UCSD-AML1 (cell line): ENCODE measurements around the gene ERP27.

Experiments
- DNase-seq: peaks from one replicate; lab custom pipeline; 2025; ENCODE audit not compliant: unreplicated experiment; lab: John Stamatoyannopoulos, UW

The ERP27 gene

DNA sequence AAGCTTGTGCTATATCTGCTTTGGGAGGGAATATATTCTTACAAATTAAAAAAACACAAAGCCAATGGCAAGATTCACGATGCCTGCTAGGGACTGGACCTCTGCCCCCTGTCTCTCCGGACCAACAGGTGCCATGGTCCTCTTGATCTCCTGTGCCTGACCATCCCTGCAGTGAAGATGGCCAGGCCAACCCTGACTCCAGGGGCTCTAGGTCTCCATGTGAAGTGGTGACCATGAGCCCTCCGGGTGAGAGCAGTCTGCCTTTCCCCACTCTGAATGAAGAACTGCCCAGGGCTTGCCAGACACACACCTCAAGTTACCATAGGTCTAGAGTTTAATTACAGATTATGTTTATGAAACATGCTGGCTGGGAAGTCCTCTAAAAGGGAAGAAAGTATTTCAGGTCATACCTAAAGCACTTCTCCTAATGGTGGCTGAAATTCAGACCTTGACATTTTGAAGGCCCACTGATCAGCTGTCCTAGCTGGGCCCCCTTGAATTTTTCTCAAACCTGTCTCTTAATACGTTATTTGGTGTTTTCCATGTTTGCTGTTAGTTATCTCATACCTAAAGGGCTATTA is 21.7 kb upstream of the ERP27 start:
- no peak for DNase-seq

DNA sequence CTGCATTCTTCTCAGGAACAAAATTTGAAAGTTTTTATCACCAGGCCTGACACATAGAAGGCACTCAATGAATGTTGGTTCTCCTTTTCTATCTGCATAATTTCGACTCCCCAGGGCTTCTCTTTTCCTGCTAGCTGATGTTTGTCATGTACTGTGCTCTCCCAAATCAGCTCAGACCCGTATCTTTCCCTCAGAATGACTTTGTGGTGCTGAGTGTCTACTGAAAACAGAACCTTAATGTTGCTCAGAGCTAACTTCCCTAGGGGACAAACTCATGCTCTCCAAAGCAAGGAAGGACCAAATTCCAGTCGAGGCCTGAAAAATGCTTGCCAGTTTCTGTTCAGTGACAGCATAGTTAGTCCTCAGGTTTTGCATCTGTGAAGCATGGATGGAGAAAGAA is 21.1 kb upstream of the ERP27 start:
- no peak for DNase-seq

DNA sequence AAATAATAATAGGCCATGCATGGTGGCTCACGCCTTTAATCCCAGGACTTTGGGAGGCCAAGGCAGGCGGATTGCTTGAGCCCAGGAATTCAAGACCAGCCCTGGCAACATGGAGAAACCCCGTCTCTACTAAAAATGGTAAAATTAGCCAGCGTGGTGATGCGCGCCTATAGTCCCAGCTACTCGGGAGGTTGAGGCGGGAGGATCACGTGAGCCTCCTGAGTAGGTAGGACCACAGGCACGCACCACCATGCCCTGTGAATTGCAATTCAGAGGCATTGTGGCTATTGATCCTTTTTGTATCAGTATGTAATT is 20.7 kb upstream of the ERP27 start:
- no peak for DNase-seq

DNA sequence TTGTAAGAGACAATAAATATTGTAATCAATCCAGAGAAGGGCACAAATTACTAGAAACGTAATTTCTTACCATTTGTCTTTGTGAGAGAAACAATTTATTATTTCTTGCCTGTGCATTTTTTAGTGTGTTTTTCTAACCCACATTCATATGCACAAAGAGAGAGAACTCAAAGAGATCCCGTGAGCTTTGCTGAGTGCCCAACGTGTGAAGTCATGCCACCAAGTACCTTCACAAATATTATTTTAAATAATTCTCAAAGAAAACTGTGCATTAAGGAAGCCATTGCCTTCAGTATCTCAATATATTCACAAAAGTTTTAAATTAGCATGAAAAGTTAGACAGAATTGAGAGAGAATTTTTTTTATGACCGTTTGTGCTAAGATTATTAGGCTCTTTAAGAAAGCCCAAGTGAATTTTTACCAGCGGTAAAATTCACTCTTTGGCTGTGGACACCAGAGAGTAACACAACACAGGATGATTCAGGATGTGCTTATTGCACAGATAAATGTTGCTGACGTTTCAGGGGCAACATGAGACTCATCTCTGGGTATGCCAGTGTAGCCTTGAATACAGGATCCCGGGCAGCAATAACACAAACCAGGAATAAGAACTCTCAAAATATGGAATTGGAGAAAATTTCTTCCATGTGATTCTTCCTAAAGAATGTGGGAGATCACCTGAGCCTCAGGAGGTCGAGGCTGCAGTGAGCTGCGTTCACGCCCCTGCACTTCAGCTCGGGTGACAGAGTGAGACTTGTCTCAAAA is 20.2 kb upstream of the ERP27 start:
- DNase-seq = no peak

DNA sequence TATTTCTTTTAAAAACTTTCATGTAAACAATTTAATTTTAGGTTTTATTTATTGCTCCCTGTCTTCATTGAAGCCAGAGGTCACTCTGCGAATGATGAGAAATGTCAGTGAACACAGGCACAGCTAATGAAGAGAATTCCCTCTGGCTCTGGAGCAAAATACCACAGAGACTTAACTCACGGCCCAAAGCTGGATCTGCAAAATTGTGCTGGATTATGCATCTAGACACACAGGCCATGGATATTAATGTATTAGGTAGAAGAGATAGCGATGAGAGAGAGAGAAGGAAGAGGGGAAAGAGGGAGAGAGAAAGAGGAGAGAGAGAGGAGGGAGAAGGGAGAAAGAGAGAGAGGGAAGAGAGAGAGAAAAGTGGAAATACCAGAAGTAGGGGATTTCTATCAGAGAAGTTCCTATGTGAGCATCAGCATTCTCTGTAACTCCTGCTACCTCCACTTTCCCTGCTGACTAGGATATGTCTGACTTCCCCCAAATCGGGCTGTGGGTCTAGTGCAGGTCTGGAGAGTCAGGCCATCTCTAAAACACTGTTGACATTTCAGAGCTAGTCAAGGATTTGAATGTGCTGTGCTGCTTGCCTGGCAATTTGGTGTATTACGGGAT is 19.3 kb upstream of the ERP27 start:
- no peak for DNase-seq

DNA sequence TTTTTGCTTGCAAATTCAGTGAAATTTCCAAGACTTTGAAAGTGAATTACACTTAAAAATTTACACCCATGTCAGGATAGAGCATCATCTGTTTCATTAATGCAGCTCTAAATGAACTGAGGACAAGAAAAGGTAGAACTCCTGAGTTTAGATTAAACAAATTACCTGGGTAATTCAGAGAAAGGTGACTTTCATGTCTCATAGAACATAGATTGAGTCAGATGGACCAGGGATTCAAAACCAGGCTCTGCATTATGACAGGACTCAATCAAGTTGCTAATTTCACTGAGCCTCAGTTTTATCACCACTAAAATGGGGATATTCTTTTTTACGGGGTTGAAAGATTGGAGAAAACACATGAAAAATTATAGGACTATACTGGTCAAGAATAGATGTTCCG is 18.6 kb upstream of the ERP27 start:
- no peak for DNase-seq

DNA sequence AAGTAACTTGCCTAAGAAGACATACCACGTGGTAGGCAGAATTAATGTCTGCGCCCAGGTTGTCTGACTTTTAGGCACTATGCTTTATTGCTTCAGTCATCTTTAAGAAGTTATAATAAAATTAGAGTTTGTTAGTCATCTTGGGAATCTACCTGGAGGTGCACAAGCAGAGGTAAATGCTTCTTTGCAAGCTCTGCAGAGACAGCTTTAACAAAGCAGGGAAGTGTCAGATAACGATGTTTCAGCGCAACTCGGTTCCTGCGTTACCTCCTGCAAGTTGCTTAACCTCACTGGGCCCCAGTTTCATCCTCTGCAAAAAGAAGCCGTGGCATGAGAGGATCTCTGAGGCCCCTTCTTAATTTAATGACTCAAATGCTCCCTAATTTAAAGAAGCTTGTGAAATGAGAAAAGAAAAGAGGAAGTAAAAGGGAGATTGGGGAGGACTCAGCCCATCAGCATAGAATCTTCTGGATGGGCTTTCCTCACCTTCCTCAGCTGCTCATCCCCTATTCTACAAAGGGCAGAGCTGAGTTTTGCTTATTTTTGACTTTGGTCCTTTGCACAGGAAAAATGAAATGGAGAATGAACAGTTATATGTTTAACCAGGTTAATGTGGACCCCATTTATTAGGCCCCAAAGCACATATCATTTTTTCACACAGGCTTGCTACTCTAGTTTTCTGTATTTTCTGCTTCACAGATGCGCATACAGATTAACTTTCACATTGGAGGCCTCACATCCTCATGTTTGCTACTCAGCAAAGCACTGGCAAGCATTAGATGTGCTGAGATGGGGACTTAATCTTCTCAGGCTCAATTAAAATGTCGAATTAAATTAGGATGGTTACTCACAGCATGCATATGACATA is 17.9 kb upstream of the ERP27 start:
- DNase-seq = no peak

DNA sequence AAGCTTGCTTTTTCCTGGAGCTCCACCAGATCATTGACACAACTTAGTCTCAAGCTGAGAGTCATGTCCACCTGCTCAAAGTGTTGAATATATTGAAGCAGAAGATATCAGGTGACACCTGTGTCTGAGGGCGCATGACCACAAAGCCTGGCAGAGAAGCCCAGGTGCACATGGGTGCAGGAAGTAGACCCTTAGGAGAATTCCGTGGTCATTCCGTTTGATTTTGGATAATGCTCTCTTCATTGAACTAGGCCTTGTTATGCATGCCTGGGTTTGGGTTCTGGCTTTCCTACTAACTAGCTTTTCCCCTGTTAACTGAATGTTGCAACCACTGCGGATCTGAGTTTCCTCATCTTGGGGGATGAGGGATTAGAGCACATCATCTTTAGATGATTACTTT is 15.9 kb upstream of the ERP27 start:
- DNase-seq = no peak

DNA sequence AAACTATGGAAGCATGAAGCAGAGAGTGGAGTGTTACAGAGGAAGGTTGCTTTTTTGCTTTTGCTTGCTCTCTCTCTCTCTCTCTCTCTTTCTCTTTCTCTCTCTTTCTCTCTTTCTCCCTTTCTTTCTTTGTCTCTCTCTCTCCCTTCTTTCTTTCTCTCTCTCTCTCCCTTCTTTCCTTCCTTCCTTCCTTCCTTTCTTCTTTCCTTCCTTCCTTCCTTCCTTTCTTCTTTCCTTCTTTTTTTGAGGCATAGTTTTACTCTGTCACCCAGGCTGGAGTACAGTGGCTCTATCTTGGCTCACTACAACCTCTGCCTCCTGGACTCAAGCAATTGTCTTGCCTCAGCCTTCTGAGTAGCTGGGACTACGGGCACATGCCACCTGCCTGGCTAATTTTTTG is 15.4 kb upstream of the ERP27 start:
- DNase-seq = no peak

DNA sequence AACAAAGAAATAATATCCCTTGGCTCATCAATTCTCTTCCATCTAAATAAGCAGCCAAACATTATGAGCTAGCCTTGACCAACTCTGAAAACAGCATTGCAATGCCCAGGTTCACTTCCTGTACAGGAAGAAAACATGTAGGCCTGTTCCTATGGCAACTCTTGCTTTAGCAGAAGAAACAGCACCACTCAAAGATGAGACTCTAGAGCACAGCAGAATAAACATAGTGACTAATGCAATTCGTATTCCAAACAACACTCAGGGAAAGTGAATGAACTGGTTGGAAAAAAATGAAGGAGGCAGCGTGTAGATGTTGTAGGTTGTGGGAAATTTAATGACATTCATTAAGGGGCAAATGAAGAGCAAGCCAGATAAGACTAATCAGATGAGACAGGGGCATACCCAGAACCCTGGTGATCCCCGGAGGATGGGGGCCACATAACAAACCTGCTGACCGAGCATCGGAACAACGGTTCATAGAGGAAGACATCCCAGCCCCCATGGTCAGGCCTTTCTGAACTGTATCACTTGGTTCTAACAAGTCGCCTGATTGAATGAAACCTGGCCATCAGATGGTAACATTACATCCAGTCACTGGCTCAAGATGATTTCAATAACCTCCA is 14.1 kb upstream of the ERP27 start:
- DNase-seq = no peak

DNA sequence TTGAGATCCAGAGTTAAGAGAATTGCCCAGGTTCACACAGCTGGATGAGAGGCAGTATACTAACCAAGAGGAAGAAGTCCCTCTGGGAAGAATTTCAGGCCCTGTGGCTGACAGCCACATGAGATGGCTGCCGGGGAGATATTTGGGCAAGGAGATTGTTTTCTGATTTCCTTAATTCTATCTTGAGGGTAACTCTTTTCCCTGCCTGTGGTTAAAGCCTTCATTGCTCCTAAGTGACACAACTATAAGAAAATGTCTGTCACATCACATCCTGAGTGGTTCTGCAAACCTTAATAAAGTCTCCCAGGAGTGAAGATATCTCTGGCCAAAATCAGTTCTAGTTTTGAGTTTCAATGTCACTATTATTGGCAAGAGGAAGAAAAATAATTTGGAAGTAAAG is 13.5 kb upstream of the ERP27 start:
- no peak for DNase-seq

DNA sequence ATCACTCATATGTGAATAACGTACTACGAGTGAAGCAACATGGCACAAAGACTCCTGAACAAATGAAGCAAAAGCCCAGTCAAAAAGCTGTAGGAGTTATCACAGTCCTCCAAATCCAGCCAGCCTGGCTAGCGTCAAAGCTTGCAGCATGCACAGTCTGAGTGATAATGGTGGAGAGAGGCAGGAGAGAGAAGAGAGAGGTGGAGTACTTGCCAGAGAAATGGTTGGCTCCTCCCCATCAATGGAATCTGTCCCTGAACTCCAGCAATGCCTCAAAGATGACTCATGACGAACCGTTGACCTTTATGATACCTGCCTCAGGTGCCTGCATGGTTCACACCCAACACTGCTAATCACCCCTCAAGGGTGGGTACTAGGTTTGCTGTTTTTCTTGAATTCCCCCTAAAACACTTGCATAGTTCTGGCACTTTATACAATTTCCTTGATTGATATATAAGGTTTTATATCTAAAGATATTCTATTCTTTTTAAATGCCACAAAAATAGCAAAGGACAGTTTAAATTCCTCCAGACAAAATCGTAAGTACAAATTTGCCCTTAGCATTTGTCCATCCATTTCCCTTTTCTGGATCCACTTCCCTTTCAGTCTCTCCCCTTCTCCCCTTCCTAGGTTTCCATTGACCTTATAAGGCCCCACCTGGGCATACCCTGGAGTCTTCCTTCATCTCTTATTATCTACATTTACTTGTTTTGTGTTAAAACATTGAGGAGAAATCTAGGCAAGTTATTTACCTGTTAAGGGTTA is 12.8 kb upstream of the ERP27 start:
- no peak for DNase-seq

DNA sequence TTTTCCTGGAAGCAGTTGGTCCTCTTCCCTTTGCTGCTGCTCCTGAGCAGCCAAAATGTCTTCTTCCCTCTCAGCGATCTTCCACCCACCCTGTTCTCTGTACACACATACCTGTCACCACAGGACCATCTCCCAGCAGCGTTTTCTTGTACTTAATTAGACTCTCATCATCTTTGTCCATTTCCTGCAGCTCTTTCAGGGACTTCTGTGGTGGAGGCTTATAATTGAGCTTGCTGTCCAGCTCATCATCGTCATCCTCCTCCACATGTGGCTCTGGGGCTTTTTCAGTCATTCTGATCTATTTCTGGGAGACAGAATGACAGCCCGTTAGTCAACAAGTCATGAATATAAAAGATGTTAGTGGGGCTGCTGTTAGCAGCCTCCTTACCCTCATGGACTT is 12.1 kb upstream of the ERP27 start:
- no peak for DNase-seq

DNA sequence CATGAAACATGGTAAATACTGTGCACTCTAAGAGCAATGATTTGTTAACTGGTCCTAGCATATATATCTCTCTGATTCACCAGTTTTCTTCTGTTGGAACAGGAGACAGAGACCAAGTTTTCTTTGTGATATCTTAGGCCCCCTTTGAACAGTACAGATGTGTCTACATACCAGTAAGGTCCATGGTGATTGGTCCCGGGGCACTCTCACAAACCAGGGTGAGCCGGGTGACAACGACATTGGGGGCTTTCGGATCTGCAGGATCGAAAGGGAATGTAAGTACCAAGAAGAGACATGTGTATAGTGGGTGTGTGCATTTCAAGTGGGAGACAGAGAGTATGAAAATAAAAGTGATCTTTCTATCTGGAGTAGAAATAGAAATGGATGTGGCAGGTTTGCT is 11.3 kb upstream of the ERP27 start:
- DNase-seq = no peak

DNA sequence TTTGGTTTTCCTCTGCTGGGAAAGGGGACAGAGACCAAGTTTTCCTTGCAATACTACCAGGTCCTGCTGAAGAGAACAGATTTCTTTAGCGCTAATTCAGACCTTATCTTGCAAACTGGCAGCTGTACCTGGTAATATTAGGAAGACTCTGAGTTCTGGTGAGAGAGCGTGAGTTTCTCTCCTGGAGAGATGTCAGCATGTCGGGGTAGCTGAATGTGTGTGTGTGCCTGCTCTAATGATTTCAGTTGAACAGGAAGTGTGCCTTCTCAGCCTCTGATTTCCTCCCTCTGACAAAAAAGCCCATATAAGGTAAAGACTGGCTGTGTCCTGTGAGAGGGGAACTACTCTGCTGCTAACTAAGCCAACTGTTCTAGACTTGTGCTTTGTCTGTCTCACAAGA is 10.3 kb upstream of the ERP27 start:
- no peak for DNase-seq

DNA sequence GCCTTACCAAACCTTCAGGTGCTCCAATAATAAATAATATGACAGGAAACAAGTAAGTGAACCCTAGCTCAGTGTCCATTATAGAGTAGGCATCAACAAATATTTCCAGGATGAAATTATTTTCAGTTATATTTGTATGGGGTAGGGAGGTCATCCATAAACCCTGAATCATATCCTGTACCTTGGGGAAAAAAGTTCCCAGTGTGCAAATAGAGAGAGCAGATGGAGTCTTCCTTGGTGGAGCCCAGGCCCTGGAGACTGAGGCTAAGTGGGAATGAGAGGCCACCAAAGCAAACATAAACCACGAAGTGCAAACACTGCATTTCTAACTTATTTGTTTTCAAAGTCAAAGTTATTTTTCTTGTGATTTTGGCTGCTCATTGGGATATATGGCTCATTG is 8.5 kb upstream of the ERP27 start:
- no peak for DNase-seq

DNA sequence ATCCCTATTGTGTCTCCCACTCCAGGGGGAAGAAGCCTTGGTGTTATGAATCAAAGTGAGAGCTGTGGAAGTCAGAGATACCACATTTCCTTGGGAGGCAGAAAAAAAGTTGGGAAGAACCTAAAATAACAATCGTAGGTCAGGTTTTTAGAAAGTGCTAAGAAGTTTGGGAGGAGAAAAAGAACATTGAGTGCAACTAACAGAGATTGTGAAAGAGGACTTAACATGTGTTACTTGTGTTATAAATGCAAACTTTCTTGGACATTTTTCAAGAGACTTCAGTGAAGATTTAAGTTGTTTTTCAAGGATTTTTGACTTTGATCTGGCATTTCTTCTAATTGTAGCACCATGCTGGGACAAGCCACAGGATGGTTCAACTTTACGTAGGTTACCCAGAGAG is 7.8 kb upstream of the ERP27 start:
- no peak for DNase-seq

DNA sequence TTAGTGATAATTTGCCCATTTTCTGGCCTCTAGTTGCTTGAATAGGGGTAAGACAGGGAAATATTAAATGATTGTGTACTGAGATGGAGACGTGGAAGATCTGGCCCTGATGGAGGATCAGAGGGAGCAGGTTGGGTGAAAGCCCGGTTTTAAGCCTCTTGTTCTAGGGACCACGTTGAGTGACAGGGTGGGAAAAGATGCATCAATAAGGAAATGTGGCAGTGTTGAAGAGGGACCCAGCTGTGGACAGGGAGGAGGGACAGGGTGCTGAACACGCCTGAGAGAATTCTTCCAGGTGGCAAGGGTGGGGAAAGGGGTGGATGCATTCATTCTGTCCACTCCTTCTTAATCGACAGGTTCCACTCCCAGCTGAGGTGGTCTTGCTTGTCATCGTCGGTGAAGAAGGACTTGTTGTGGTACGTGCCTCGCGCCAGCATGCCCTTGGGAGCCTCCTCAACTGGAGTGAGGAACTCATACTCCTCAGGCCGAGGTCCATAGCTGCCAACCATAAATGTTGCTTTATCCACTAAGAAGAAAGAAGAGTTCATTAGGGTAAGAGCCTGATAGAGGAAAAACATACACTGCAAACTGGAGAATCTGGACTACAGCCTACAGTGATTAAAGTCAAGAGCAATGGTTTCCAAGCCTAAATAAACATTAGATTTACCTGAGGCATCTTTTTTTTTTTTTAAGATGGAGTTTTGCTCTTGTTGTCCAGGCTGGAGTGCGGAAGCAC is 4.0 kb upstream of the ERP27 start:
- no peak for DNase-seq

DNA sequence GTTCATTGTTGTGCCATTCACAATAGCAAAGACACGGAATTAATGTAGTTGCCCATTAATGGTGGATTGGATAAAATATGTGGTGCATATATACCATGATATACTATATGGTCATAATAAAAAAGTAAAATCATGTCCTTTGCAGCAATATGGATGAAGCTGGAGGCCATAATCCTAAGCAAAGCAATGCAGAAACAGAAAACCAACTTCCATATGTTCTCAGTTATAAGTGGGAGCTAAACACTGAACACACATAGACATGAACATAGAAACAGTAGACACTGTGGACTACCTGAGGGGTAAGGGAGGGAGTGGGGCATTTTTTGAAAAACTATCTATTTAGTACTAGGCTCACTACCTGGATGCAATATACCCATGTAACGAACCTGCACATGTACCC is 3.0 kb upstream of the ERP27 start:
- DNase-seq = no peak

DNA sequence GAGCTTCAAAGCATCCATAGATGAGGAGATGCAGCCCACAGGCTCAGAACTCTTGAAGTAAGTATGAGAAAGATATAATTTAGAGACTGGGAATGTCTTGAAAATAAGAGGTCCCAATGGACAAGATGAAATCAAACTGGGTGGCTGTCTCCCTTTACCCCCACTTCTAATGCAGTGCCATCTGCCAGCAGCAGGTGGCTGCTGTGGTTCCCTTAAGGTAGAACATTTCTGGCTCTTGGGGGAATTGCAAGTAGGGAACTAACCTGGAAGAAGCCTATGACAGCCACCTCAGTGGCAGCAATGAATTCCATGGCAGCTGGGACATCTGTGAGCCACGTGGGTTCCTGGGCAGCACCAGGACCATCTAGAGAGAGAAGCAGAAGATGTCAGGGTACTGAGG is 648 bp downstream of the ERP27 start:
- no peak for DNase-seq
